ENCODE results near the gene SKA3. TPM values are rescaled to one million over a fixed set of nuclear protein-coding genes. Genes with fewer than 3 reads are reported as not detected.

Gene SKA3
- total RNA-seq, 1 donor from 2014 or later, result 36.0 TPM

DNA sequence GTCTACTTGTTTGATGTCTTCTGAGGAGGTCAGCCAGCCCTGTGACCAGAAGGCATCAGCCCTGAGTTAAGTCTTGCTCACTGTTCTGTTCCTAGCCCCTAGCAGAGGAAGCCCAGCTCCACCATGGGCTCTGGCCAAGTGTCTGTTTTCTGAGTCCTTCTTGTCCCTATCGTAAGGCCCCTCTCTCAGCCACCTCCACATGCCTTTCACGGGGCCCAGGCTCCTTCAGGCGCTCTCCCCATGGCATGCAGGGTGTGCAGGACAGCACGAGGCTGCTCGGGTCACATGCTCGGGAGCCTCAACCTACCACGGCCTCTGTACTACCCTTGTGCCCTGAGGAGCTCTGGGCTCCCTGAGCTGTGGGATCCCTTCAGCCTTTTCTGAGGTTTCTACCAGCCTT, 67.2 kb downstream of the SKA3 start:
- H3K27me3 Mint-ChIP-seq (ENCODE audit: low read depth), result no peaks in the 10 kb centered on the region
- no peaks in the 10 kb centered on the region for H3K36me3 Mint-ChIP-seq (ENCODE audit: low read depth)
- H3K4me3 Mint-ChIP-seq, result no peak overlapping the region
- H3K9me3 Mint-ChIP-seq, result peaks cover 3% of the 10 kb centered on the region
- peaks cover 18% of the 10 kb centered on the region for H3K4me1 Mint-ChIP-seq
- TF ChIP-seq, protein P1, sequence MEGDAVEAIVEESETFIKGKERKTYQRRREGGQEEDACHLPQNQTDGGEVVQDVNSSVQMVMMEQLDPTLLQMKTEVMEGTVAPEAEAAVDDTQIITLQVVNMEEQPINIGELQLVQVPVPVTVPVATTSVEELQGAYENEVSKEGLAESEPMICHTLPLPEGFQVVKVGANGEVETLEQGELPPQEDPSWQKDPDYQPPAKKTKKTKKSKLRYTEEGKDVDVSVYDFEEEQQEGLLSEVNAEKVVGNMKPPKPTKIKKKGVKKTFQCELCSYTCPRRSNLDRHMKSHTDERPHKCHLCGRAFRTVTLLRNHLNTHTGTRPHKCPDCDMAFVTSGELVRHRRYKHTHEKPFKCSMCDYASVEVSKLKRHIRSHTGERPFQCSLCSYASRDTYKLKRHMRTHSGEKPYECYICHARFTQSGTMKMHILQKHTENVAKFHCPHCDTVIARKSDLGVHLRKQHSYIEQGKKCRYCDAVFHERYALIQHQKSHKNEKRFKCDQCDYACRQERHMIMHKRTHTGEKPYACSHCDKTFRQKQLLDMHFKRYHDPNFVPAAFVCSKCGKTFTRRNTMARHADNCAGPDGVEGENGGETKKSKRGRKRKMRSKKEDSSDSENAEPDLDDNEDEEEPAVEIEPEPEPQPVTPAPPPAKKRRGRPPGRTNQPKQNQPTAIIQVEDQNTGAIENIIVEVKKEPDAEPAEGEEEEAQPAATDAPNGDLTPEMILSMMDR (conservative IDR thresholded peaks at IDR 0.05), result no peak
- no peak for DNase-seq (ENCODE audit: low read depth, low spot score)
- H3K27ac Mint-ChIP-seq (ENCODE audit: unreplicated experiment), result peak overlapping the region; percentile 82

- Mint-ChIP-seq H3K27ac (ENCODE audit: unreplicated experiment) (no peak overlapping the region), H3K4me3 (no peak overlapping the region), H3K27me3 (ENCODE audit: low read depth) (no peaks in the 10 kb centered on the region), H3K36me3 (ENCODE audit: low read depth) (no peaks in the 10 kb centered on the region), H3K9me3 (peaks cover 6% of the 10 kb centered on the region), H3K4me1 (peaks cover 8% of the 10 kb centered on the region)
- no peak for DNase-seq (ENCODE audit: low read depth, low spot score)
- TF ChIP-seq, protein P1 (conservative IDR thresholded peaks at IDR 0.05), result no peak
Observed at GRCh38 chr13:21106089-21106488, 70.3 kb downstream of the SKA3 start.

DNA sequence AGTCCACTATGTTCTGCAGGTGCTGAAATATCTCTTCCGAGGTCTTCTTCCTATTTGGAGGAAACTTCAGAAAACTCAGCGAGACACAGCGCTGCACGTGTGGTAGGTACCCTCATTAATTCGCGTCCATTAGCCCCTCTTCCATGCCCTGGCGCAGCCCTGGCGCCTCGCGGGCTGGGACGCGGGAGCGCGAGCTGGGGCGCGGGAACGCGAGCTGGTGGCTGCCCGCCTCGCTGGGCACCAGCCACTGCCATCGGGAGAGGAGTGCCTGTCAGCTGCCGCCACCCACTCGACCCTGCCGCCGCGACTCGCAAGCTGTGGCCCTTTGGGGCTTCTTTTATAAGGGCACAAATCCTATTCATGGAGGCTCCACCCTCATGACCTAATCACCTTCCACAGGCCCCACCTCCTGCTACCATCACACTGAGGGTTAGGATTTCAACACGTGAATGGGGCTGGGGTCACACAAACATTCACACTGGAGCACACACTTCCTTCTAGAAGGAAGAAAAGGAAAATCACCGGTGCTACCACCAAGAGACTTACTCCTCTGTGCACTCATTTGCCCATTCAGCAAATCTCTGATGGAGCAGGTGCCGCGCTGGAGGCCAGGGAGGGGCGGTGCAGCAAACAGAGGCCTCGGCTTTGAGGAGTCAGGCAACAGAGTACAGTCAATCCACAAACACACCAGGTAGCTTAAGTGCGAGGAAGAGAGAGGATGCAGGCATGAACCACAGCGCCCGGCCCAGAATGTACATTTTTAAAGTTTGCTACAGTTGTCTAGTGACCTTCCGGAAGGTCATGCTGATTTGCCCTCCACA, 71.9 kb downstream of the SKA3 start:
- no peak for DNase-seq (ENCODE audit: low read depth, low spot score)
- Mint-ChIP-seq H3K4me1 (peaks cover 8% of the 10 kb centered on the region), H3K27ac (ENCODE audit: unreplicated experiment) (no peak overlapping the region), H3K27me3 (ENCODE audit: low read depth) (no peaks in the 10 kb centered on the region), H3K9me3 (peaks cover 6% of the 10 kb centered on the region), H3K36me3 (ENCODE audit: low read depth) (no peaks in the 10 kb centered on the region), H3K4me3 (no peak overlapping the region)
- TF ChIP-seq, protein P1 (conservative IDR thresholded peaks at IDR 0.05), result no peak

Other genes starting within 250 kb of the SKA3 start
- 22.9 and 26.2 TPM in 2 replicates for gene LATS2, start 115.0 kb downstream of the SKA3 start, total RNA-seq
- 202 and 228 TPM in 2 replicates for gene SAP18, start 36.4 kb downstream of the SKA3 start, total RNA-seq
- gene MRPL57, start 106 bp upstream of the SKA3 start, total RNA-seq, result 27.5 and 27.9 TPM in 2 replicates